T-helper 1 cell treated with Interleukin-12 subunit alpha and Interleukin-12 subunit beta and Interleukin-4 antibody, amounts not matched to agents 30 μg/mL and 1 μg/mL, for 36 hours (primary cell): ENCODE measurements around the gene CDC5L.
"Not testable (repeated sequence)": the region's sequence is repeated elsewhere in the genome, so short reads cannot be mapped to it uniquely, and the experiment has no call there.

Experiments
- H3K27ac Mint-ChIP-seq: one replicate; pipeline ENCODE4 v1.8.0; 2021; ENCODE audit warnings: mild to moderate bottlenecking, mixed read lengths
- H3K27me3 Mint-ChIP-seq: one replicate; pipeline ENCODE4 v1.8.0; 2021; ENCODE audit warnings: low read depth, mixed read lengths
- H3K36me3 Mint-ChIP-seq: one replicate; pipeline ENCODE4 v1.8.0; 2021; ENCODE audit warnings: low read depth, mixed read lengths
- H3K4me1 Mint-ChIP-seq: one replicate; pipeline ENCODE4 v1.8.0; 2021; ENCODE audit warnings: low read depth, mixed read lengths
- H3K4me3 Mint-ChIP-seq: one replicate; pipeline ENCODE4 v1.8.0; 2021; ENCODE audit warnings: mild to moderate bottlenecking, moderate library complexity, mixed read lengths
- H3K9me3 Mint-ChIP-seq: one replicate; pipeline ENCODE4 v1.8.0; 2021; ENCODE audit warnings: mixed read lengths

Gene CDC5L

GRCh38 chr6:44442833-44443444 is 55.4 kb downstream of the CDC5L start:
- Mint-ChIP-seq H3K4me1 (peaks cover 2% of the 10 kb centered on the region), H3K27ac (no peak overlapping the region), H3K9me3 (peaks cover 27% of the 10 kb centered on the region), H3K36me3 (peaks cover 55% of the 10 kb centered on the region), H3K27me3 (no peaks in the 10 kb centered on the region), H3K4me3 (no peak overlapping the region)

DNA sequence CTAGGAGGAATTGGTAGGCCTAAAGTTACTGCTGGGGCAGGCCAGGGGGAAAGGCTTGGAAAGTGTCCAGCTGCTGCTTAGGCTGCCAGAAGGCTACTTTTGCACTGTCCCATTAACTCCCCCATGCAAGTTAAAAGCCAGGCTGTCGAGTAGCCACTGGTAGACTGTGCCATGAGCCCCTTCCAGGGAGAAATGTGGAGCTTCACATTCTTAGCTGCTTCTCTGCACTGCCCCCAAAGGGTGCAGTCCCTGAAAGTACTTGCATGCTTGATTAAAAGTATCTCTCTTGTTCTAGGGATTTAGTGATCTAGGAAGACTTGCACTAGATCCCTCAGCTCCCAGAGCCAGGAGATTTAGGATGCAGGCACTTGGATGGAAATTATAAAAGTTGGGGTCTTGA is 57.3 kb downstream of the CDC5L start:
- H3K4me3 Mint-ChIP-seq = no peak overlapping the region
- H3K9me3 Mint-ChIP-seq = peaks cover 27% of the 10 kb centered on the region
- H3K27ac Mint-ChIP-seq = no peak overlapping the region
- peaks cover 2% of the 10 kb centered on the region for H3K4me1 Mint-ChIP-seq
- H3K27me3 Mint-ChIP-seq = no peaks in the 10 kb centered on the region
- peaks cover 47% of the 10 kb centered on the region for H3K36me3 Mint-ChIP-seq

- no peaks in the 10 kb centered on the region for H3K27me3 Mint-ChIP-seq
- peaks cover 18% of the 10 kb centered on the region for H3K9me3 Mint-ChIP-seq
- peaks cover 41% of the 10 kb centered on the region for H3K36me3 Mint-ChIP-seq
- no peak overlapping the region for H3K4me3 Mint-ChIP-seq
- H3K27ac Mint-ChIP-seq = no peak overlapping the region
- no peaks in the 10 kb centered on the region for H3K4me1 Mint-ChIP-seq
Observed at GRCh38 chr6:44446626-44447300, 59.3 kb downstream of the CDC5L start.

DNA sequence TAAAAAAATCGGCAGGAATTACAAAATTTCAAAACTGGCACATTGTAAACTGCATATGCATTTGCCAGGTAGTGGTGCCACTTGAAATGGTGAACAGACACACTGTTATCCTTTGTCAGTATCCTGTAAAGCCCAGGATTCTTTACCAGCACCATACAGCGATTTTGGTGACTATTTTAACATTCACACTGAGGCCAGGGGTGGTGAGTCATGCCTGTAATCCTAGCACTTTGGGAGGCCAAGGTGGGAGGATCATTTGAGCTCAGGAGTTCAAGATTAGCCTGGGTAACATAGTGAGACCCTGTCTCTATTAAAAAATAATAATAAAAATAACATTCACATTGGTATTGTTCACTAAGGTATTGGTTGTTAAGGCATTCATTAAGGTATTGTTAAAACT is 61.7 kb downstream of the CDC5L start:
- H3K27me3 Mint-ChIP-seq, H3K9me3 Mint-ChIP-seq, H3K27ac Mint-ChIP-seq, H3K4me3 Mint-ChIP-seq, H3K4me1 Mint-ChIP-seq: not testable (repeated sequence)
- H3K36me3 Mint-ChIP-seq = peaks cover 26% of the 10 kb centered on the region

GRCh38 chr6:44451803-44452695 is 64.5 kb downstream of the CDC5L start:
- H3K4me1 Mint-ChIP-seq = no peaks in the 10 kb centered on the region
- H3K27ac Mint-ChIP-seq = no peak overlapping the region
- H3K4me3 Mint-ChIP-seq = no peak overlapping the region
- H3K36me3 Mint-ChIP-seq = peaks cover 14% of the 10 kb centered on the region
- H3K9me3 Mint-ChIP-seq = no peaks in the 10 kb centered on the region
- H3K27me3 Mint-ChIP-seq = peaks cover 2% of the 10 kb centered on the region

DNA sequence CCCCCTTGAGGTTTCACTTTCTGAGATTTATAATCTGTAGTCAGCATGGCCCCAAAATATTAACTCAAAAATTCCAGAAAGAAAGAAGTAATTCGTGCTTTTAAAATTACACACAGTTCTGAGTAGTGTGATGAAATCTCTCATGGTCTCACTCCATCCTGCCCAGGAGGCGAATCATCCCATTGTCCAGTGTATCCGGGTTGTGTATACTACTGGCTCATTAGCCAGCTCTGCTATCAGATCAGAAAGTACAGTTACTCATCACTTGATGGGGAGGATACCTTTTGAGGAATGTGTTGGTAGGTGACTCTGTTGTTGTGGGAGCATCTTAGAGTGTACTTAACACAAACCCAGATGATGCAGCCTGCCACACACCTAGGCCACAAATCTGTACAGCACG is 65.2 kb downstream of the CDC5L start:
- peaks cover 10% of the 10 kb centered on the region for H3K36me3 Mint-ChIP-seq
- H3K27ac Mint-ChIP-seq = no peak overlapping the region
- no peaks in the 10 kb centered on the region for H3K9me3 Mint-ChIP-seq
- H3K4me1 Mint-ChIP-seq = peaks cover 3% of the 10 kb centered on the region
- no peak overlapping the region for H3K4me3 Mint-ChIP-seq
- peaks cover 6% of the 10 kb centered on the region for H3K27me3 Mint-ChIP-seq

- Mint-ChIP-seq H3K36me3 (peaks cover 10% of the 10 kb centered on the region), H3K9me3 (no peaks in the 10 kb centered on the region), H3K27ac (no peak overlapping the region), H3K4me1 (peaks cover 3% of the 10 kb centered on the region), H3K27me3 (peaks cover 6% of the 10 kb centered on the region), H3K4me3 (no peak overlapping the region)
Observed at GRCh38 chr6:44453146-44453545, 65.6 kb downstream of the CDC5L start.

- Mint-ChIP-seq H3K27ac (no peak overlapping the region), H3K4me1 (peaks cover 3% of the 10 kb centered on the region), H3K9me3 (no peaks in the 10 kb centered on the region), H3K36me3 (peaks cover 8% of the 10 kb centered on the region), H3K27me3 (peaks cover 6% of the 10 kb centered on the region), H3K4me3 (no peak overlapping the region)
Observed at GRCh38 chr6:44454198-44454597, 66.7 kb downstream of the CDC5L start.

DNA sequence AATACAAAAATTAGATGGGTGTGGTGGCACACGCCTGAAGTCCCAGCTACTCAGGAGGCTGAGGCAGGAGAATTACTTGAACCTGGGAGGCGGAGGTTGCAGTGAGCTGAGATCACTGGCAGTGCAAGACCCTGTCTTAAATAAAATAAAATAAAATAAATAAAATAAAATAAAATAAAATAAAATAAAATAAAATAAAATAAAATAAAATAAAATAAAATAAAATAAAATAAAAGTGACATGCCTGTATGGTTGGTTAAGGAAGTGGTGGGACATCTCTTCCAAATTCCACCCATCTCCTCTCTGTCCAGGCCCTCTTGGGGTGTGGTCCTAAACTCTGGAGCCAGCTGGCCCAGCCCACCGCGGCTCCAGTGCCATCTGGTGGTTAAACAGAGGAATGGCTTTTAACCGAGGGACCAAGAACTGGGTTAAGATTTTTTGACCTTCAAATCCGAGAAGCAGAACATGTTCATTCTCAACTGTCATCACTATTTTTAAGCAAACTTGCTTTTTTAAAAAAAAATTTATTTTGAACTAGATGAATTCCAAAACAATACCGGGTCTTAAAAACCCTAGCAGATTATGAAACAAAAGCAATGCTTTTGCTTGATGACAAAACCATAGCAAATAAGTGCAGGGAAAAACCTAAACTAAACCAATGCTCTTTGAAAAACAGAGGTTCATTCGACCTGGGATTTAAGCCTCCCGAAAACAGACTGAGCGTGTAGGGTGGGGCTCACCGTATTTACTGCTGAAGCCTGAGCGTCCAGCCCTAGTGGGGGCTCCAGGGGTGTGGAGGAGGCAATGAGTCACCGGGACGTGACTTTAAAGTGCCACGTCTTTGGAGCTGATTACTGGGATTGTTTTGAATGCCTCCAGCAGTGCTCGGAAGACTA is 68.8 kb downstream of the CDC5L start:
- Mint-ChIP-seq H3K27me3 (peaks cover 6% of the 10 kb centered on the region), H3K4me1 (peaks cover 3% of the 10 kb centered on the region), H3K4me3 (no peak overlapping the region), H3K36me3 (peaks cover 8% of the 10 kb centered on the region), H3K27ac (no peak overlapping the region), H3K9me3 (no peaks in the 10 kb centered on the region)

- H3K27me3 Mint-ChIP-seq = peaks cover 6% of the 10 kb centered on the region
- H3K9me3 Mint-ChIP-seq = no peaks in the 10 kb centered on the region
- peaks cover 3% of the 10 kb centered on the region for H3K4me1 Mint-ChIP-seq
- no peak overlapping the region for H3K27ac Mint-ChIP-seq
- H3K36me3 Mint-ChIP-seq = peaks cover 4% of the 10 kb centered on the region
- no peak overlapping the region for H3K4me3 Mint-ChIP-seq
Observed at GRCh38 chr6:44456966-44457292, 69.4 kb downstream of the CDC5L start.

- no peak overlapping the region for H3K27ac Mint-ChIP-seq
- H3K4me1 Mint-ChIP-seq = peaks cover 3% of the 10 kb centered on the region
- no peaks in the 10 kb centered on the region for H3K9me3 Mint-ChIP-seq
Observed at GRCh38 chr6:44457596-44457995, 70.1 kb downstream of the CDC5L start.

GRCh38 chr6:44458551-44458950 is 71.0 kb downstream of the CDC5L start:
- H3K4me1 Mint-ChIP-seq = peaks cover 3% of the 10 kb centered on the region
- no peak overlapping the region for H3K4me3 Mint-ChIP-seq
- H3K27me3 Mint-ChIP-seq = peaks cover 6% of the 10 kb centered on the region
- no peak overlapping the region for H3K27ac Mint-ChIP-seq
- H3K9me3 Mint-ChIP-seq = no peaks in the 10 kb centered on the region
- H3K36me3 Mint-ChIP-seq = no peaks in the 10 kb centered on the region

More at GRCh38 chr6:44457596-44457995, 70.1 kb downstream of the CDC5L start:
- Mint-ChIP-seq H3K4me3 (no peak overlapping the region), H3K36me3 (peaks cover 3% of the 10 kb centered on the region), H3K27me3 (peaks cover 6% of the 10 kb centered on the region)

- Mint-ChIP-seq H3K4me1 (no peaks in the 10 kb centered on the region), H3K4me3 (no peak overlapping the region), H3K27ac (no peak overlapping the region), H3K36me3 (no peaks in the 10 kb centered on the region), H3K27me3 (peaks cover 1% of the 10 kb centered on the region), H3K9me3 (no peaks in the 10 kb centered on the region)
Observed at GRCh38 chr6:44462335-44462734, 74.8 kb downstream of the CDC5L start.
